ENCODE results near the gene MINAR2.

- TF ChIP-seq EZH2 (IDR thresholded peaks at IDR 0.05; ENCODE audit: low read depth, unreplicated experiment) (no peak), ETS1 (IDR thresholded peaks at IDR 0.05) (no peak), POLR2AphosphoS5 (IDR thresholded peaks at IDR 0.05; ENCODE audit: low read depth) (no peak)
- TF ChIP-seq, protein P1, sequence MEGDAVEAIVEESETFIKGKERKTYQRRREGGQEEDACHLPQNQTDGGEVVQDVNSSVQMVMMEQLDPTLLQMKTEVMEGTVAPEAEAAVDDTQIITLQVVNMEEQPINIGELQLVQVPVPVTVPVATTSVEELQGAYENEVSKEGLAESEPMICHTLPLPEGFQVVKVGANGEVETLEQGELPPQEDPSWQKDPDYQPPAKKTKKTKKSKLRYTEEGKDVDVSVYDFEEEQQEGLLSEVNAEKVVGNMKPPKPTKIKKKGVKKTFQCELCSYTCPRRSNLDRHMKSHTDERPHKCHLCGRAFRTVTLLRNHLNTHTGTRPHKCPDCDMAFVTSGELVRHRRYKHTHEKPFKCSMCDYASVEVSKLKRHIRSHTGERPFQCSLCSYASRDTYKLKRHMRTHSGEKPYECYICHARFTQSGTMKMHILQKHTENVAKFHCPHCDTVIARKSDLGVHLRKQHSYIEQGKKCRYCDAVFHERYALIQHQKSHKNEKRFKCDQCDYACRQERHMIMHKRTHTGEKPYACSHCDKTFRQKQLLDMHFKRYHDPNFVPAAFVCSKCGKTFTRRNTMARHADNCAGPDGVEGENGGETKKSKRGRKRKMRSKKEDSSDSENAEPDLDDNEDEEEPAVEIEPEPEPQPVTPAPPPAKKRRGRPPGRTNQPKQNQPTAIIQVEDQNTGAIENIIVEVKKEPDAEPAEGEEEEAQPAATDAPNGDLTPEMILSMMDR (conservative IDR thresholded peaks at IDR 0.05; ENCODE audit: low read depth in 2 of 2), result peak; percentile 97 to 98
These were observed 23.4 kb downstream of the MINAR2 start for GRCh38 chr5:129771058-129771838.

Data from GM23338 (cell line).